Kidney epithelial cell (primary cell): ENCODE measurements around the gene AKAP9. TPM values are rescaled to one million over a fixed set of nuclear protein-coding genes. Genes with fewer than 3 reads are reported as not detected.

Source experiments
- DNase-seq: peaks from one replicate; pipeline ENCODE4 v3.0.0-alpha.2; 2010; ENCODE audit warnings: low read depth
- H3K27me3 ChIP-seq: 2 replicates; pipeline ENCODE4 v1.6.0; 2011; ENCODE audit warnings: low read length; ENCODE audit not compliant: control insufficient read depth, insufficient read depth
- H3K36me3 ChIP-seq: 2 replicates; pipeline ENCODE4 v1.5.1; 2011; ENCODE audit warnings: low read length; ENCODE audit not compliant: control insufficient read depth, insufficient read depth
- H3K4me3 ChIP-seq: 2 replicates; pipeline ENCODE4 v1.5.1; 2011; ENCODE audit warnings: low read depth, mild to moderate bottlenecking, control low read depth, low read length
- total RNA-seq: library from RNA; depleted of rRNA; stranded (reverse); fragments of >200 nt; gene quantifications from 2 replicates; pipeline ENCODE4 v1.2.3, GENCODE V29; 2015
- TF ChIP-seq, protein P1 (sequence below): IDR thresholded peaks from 2 replicates; pipeline ENCODE4 v1.5.1; 2011; ENCODE audit warnings: mild to moderate bottlenecking, moderate library complexity, low read length, control low read depth, inconsistent platforms; ENCODE audit not compliant: insufficient read depth, poor library complexity, severe bottlenecking

AKAP9 gene
- total RNA-seq, 1 donor from 2014 or later = 36.2 TPM

DNA sequence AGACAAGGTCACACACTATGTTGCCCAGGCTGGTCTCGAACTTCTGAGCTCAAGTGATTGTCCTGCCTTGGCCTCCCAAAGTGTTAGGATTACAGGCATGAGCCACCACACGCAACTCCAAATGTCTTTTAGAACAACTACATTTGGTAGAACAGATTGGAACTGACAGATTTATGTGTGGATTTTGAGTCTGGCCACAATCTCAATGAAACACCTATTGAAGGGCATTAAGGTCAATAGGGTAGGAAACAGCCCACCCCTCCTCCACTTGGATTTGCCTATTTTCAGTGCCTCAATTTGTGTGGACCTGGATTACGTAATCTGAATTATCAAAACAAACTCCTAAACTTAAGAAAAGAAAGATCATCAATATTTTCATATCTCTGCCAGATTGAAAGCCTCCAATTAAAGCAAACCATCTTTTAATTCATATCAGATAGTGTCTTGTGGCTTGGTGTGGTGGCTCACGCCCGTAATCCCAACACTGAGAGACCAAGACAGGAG, 209.1 kb downstream of the AKAP9 start:
- Histone ChIP-seq H3K36me3 (no peaks in the 10 kb centered on the region), H3K4me3 (no peak overlapping the region), H3K27me3 (no peaks in the 10 kb centered on the region)
- DNase-seq = no peak
- TF ChIP-seq, protein P1, sequence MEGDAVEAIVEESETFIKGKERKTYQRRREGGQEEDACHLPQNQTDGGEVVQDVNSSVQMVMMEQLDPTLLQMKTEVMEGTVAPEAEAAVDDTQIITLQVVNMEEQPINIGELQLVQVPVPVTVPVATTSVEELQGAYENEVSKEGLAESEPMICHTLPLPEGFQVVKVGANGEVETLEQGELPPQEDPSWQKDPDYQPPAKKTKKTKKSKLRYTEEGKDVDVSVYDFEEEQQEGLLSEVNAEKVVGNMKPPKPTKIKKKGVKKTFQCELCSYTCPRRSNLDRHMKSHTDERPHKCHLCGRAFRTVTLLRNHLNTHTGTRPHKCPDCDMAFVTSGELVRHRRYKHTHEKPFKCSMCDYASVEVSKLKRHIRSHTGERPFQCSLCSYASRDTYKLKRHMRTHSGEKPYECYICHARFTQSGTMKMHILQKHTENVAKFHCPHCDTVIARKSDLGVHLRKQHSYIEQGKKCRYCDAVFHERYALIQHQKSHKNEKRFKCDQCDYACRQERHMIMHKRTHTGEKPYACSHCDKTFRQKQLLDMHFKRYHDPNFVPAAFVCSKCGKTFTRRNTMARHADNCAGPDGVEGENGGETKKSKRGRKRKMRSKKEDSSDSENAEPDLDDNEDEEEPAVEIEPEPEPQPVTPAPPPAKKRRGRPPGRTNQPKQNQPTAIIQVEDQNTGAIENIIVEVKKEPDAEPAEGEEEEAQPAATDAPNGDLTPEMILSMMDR = no peak

DNA sequence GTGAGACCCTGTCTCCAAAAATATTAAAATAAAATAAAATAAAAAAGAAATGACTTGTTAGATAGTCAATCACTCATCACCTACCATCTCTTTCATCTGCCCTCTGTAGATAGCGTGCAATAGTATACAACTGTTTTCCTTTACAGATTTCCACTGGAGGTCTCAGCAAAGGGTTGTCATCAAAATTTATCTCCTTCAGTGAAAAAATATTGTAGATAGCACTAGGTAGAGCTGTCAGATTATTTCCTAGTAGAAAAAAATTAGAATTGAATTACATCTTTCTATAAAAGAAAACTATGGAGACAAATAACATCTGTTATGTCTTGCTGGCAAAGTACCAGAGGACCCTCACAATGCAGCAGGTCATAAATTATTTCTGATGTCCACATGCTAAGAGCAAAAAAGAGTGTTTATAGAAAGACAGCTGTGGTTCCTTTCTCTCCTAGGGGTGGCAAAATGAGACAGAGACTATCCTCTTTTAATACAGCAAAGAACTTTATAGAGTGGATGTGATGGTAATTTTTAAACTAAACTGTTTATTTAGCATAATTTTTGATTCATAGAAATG, 209.9 kb downstream of the AKAP9 start:
- TF ChIP-seq, protein P1 = no peak
- no peak for DNase-seq
- Histone ChIP-seq H3K27me3 (no peaks in the 10 kb centered on the region), H3K4me3 (no peak overlapping the region), H3K36me3 (no peaks in the 10 kb centered on the region)

DNA sequence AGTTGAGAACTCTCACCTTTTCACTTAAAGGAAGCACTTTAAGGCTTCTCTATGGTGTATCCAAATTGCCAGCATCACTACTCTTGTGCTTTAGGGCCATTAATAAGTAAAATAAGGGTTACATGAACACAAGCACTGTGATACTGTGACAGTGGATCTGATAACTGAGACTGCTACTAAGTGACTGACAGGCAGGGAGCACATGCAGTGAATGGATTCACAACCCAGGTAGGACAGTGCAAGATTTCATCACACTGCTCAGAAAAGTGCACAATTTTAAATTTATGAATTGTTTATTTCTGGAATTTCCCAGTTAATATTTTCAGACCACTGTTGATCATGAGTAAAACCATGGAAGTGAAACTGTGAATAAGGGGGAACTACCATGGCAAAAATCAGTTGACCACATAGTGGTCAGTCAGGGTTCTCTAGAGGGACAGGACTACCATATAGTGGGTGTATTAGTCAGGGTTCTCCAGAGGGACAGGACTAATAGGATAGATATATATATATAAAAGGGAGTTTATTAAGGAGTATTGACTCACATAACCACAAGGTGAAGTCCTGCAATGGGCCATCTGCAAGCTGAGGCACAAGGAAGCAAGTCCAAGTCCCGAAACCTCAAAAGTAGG, 214.6 kb downstream of the AKAP9 start:
- H3K36me3 ChIP-seq = no peaks in the 10 kb centered on the region
- TF ChIP-seq, protein P1 = no peak
- no peak for DNase-seq
- no peaks in the 10 kb centered on the region for H3K27me3 ChIP-seq
- no peak overlapping the region for H3K4me3 ChIP-seq

DNA sequence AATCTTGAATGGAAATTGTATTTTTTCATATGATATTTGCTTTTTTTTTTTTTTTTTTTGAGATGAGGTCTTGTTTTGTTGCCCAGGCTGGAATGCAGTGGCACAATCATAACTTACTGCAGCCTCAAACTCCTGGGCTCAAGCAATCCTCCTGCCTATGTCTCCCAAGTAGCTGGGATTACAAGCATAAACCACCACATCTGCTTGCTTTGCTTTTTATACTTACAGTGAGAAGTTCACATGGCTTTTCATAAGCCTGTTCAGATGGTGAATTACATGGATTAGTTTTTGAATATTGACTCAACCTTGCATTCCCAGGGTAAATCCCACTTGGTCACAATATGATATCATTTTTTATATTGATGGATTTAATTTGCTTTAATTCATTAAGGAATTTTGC, 216.3 kb downstream of the AKAP9 start:
- TF ChIP-seq, protein P1 = no peak
- H3K4me3 ChIP-seq = no peak overlapping the region
- no peaks in the 10 kb centered on the region for H3K27me3 ChIP-seq
- H3K36me3 ChIP-seq = no peaks in the 10 kb centered on the region
- no peak for DNase-seq

DNA sequence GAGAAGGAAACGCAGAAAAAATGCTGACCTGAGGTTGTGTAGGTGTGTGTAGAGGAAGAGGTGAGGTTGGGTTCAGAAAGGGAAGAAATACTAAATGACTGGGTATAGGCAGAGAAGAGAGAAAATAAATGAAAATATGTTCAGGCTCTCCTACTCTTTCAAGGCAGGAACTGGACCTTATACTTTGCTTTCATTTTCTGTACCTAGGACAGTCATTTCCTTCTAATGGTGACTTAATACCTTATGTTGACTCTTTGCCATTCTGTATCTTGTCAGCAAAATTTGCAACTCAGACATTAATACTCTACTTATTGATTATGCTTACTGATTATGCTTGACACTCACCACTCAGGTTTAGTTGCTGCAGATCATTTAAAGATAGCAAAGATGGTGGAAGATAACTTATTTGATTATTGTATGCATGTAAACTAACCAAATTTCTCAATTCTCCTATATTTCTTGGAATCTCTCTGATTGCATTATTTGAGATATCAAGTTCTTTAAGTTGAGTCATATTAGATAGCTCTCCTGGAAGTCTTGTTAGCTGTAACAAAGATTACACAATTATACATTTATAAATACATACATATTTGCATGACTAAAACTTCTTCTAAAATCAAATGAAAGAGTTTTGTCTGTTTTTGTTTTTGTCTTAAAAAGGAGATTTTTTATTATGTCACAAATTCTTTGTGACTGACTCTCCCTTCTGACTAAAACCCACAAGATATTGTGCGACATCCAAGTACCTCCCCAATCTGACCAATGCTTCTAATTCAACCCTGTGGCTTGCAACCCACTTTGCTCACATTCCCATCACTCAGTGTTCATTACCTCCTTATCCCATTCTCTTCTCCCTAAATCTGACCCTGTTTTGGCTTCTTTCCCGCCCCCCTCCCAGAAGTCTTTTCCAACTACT, 218.3 kb downstream of the AKAP9 start:
- H3K4me3 ChIP-seq = no peak overlapping the region
- DNase-seq = no peak
- TF ChIP-seq, protein P1 = no peak
- H3K36me3 ChIP-seq = no peaks in the 10 kb centered on the region
- H3K27me3 ChIP-seq = no peaks in the 10 kb centered on the region

Other genes with a start within 250 kb of the AKAP9 start
- gene MTERF1, start 60.2 kb upstream of the AKAP9 start, total RNA-seq = 6.7 and 10.5 TPM in 2 replicates
- 107 and 126 TPM in 2 replicates for gene CYP51A1, start 193.6 kb downstream of the AKAP9 start, total RNA-seq
- gene LRRD1, start 238.3 kb downstream of the AKAP9 start, total RNA-seq = not detected in 2 replicates